NK-92 treated with Interleukin-12 subunit alpha and Interleukin-12 subunit beta, amount 100 ng/mL, for 24 hours (cell line): Measurements from ENCODE around the gene DOCK4.

Experiments
- DNase-seq: peaks from one replicate; lab custom pipeline; 2025; lab: John Stamatoyannopoulos, UW

The DOCK4 gene

DNA sequence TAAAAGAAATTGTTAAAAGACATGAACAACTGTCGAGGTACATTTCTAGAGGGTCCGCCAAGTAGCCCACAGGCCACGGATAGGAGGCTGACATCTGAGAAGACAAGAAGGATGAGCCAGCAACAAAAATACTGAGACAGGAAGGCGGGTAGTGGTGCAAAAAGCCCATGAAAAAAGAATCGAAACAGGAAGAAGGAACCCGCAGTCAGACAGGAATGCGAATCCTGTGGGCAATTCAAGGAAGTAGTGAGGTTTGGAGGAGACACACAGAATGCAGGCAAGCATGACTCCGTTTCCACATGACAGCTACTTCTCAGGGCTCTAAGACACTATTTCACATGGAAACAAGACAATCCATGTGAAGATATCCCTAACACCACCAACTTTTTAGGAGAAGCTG, 125.2 kb downstream of the DOCK4 start:
- DNase-seq, result no peak

DNA sequence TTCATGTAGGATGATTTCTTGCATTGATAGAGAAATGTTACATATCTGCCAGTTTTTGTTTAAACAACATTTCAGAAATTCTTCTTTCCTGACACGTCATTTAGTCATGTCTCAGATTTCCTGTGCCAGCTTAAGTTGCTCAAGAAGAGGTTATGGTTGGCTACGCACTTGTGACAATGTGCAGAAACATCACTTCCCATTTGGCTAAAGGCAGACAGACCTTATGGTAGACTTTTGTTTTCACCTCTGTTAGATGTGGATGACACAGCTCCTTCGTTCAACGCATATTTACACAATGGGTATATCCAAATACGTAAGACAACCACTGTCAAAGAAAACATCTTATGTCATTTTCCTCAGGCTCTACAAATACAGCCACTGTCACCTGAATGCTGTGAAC, 125.8 kb downstream of the DOCK4 start:
- no peak for DNase-seq

DNA sequence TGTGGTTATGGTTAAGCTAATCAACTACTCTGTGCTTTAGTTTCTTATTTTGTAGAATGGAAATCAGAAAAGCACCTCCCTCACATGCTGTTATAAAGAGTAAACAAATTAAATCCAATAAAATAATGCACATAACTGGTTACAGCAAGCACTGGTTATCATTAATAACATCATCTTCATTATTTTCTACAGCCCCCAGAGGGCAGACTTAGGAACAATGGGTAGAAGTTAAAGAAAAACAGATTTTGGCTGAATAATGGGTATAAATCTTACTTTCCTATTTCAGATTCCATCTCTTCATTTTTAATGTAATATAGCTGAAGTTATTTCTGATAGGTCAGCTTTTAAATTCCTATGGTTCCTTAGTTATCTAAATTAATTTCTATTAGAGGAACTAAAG, 126.5 kb downstream of the DOCK4 start:
- DNase-seq, result no peak

DNA sequence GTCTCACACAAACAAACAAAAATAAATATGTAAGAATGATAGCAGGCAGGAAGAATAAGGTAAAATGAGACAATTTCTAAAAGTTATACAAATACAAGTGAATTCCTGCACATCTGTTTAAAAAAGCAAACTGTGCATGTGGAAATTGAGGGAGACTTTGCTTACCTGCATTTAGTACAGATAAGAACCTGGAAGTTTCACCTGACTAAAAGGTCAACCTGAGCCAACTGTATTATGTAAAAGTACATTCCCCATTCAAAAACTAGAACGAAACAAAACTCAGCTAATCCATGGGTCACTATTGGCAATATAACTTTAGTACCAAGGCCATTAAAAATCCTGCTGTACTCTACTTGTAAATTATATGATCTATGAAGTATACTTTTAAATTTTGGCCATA, 127.1 kb downstream of the DOCK4 start:
- no peak for DNase-seq

DNA sequence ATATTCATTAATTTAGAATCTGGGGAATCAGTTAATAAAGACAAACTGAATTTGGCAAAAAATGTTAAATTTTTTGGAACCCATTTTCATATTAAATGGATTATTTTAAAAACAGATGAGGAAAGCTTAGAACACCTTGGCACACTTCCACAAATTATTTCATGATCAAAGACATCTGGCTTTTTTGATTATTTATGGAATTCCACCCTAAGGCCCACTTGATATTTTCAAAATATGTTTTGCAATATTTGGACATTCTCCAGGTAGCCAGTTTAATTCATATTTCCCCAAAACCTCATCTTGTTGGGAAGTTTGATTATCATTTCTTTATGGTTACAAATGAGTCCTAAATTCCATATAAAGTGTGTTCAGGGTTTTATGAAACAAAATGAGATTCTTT, 129.9 kb downstream of the DOCK4 start:
- no peak for DNase-seq

DNA sequence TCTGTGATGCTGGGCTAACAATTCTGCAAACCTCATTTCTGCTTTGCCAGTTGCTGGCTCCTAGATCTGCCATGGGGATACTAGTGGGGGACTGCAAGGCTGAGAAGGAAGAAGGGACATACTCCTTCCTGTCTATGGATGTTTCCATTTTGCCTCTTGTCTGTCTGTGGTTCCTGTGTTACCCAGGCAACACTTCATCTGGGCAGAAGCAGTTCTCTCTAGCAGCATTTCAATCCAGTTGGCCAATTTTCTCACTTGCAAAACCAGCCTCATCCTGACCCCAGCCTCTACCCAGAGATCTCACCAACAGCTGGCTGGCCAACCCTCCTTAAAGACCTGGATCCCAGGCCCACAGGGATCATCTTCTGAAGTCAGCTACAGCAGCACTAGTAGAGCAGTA, 131.7 kb downstream of the DOCK4 start:
- DNase-seq, result no peak

DNA sequence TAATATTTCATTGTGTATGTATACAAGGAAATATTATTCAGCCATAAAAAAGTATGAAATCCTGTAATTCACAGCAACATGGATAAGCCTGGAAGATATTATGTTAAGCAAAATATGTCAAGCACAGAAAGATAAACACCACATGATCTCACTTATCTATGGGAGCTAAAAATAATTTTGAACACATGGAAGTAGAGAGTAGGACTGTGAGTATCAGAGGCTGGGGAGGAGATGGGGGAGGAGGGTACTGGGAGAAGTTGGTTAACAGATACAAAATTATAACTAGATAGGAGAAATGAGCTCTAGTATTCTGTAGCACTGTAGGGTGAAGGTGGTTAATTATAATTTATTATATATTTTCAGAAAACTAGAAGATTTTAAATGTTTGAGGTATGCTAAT, 132.7 kb downstream of the DOCK4 start:
- no peak for DNase-seq

DNA sequence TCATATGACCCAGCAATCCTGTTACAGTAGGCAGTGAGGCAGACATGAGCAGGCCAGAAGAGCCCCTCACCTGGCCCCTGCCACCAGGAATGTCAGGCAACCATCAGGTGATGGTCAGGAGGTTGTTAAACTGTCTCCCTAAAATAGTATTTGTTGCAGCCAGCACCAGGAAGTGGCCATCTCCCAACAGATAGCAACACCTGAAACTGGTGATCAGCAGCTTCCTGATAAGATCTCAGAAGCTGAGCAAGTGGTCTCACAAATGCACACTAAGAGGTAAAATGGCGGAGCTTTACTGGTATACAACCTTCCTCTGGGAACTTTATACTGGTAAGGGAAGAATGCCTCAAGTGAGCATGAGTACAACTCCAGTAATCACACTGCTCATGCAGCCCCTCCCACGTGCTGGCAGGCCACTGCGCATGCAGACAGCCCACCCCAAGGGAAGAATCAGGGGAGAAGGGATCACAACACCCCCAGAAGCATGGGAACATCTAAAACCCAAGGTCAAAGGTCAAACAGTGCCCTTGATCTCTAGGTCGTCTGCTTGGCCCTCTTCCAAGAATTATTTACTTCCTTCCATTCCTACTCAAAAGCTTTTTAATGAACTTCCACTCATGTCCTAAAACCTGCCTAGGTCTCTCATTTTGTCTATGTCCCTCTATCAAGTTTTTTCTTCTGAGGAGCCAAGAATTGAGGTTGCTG, 133.5 kb downstream of the DOCK4 start:
- no peak for DNase-seq

DNA sequence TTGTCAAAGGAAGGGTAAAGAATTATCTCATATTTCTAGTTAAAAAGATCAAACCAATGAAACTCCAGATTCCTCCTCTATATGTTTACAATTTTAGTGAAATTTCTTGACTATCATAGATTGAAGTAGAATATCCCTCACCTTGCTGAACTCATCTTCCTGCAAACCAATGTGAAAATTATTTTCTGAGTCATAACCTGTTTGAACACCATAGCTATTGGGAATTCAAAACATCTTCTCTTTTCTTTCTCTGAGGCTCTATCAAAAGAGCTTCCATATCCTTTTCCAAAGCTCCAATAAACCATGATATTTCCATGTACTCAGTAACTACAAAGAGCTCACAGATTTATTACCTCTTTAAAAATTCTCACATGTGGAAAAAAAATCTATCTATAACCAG, 134.3 kb downstream of the DOCK4 start:
- DNase-seq, result no peak

DNA sequence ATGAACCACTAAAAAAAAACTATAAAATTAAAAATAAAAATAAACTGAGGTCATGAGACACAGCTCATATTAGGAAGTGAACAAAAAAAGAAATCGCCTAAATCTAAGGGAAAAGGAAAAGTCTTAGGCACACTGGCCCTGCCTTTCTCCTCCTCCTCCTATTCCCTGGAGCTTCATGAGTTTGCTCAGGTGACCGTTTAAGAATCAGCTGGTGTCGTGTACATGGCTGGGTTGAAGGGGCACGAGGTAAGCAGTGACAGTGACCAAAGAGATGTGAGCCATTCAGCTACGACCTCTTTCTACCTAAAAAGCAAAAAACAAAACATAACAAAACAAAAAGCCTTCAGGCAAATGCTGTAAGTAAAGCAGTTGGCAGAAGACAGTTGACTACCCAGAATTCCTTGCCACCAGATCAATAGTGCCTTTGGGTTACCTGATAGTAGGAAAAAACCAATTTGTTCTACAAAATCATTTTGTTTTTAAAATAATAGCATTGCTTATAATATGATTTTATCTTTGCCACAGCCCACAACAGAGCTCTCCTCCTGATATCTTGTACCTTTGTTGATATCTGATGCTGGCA, 135.4 kb downstream of the DOCK4 start:
- DNase-seq, result no peak

DNA sequence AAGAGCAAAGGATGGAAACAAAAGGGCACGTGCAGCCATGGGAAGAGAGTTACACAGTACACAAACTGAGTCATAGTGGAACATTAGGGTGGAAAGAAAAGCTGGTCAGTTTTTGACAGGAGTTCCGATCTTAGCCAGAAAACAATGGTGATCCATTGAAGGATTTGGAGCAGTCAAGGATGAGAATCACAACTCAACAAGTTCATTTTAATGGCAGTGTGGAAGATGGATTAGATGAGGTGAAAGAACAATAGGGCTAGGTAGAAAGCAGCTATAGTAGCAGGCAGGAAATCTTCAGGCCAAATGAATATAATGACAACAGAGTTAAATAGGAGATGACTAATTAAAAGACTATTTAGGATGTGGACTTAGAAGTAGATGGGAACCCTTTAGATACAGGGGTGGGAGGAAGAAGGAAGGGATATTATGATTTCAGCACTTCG, 136.3 kb downstream of the DOCK4 start:
- no peak for DNase-seq

DNA sequence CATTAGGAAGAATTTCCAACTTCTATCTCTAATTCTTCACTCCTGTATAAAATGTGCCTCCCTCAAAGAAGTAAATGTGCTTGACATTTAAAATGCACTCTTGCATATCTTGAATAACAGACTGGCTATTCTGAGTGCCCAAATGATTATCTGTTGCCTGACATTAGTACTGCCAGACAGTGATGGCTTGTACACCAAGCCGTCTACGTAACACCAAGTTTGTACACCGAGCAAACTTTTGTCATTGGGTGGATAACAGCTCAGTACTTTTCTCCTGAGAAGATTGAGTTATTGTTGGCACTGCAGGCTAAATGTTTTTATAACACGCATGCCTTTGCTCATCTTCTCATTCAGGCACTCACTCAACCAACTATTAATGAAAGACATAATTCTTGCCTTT, 137.2 kb downstream of the DOCK4 start:
- no peak for DNase-seq

DNA sequence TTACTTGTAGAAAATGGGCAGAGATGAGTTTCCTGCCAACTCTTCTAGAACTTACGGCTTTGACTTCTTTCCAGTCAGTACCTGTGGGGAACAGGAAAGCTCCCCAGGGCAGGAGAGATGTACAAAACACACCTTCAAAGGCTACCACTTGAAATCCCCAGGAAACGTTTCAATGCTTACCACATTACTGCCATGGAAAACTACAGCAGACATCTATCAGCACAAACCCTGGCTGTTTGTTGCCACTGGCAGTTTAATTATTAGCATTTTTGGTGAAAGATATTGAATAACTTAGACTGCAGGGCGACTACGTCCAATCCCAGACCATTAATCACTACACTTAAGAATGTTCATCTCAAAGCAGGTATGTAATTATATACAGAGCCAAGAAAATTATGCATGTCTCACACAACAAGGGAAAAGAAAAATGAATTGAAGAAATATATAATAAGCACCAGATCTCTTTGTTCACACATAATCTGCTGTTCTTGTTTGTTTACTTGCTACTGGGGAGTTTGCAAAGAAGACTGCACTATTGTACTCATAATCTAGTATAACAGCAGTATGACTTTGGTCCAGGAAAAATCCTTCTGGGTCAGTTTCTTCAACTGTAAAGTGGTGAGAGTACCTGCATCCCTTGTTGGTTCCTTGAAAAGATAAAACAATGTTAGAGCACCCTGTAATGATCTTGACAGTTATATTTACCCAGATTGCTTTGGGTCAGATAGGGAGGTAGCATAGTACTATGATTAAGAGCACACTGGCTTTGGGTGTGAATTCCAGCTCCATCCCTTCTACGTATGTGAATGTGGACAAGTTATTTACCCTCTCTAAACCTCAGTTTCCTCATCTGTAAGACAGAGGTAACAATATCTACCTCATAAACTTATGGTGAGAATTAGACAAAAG, 138.3 kb downstream of the DOCK4 start:
- DNase-seq, result no peak

DNA sequence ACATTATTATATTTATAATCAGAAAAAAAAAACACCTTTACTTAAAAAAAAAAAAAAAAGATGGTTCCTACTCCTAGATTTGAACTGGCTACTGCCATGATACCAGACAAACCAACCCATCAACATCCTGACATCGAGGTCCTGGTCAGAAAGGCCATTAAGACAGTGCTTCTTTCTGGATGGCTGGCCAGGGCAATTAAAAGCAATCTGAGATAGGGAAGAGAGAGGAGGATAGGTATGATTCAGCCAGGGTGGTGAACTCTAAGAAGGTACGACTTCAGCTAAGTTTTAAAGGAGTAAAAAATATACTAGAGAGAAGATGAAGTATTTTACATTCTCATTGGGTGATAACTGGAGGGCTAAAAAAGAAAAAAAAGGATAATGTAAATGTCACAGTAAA, 139.0 kb downstream of the DOCK4 start:
- DNase-seq, result no peak

DNA sequence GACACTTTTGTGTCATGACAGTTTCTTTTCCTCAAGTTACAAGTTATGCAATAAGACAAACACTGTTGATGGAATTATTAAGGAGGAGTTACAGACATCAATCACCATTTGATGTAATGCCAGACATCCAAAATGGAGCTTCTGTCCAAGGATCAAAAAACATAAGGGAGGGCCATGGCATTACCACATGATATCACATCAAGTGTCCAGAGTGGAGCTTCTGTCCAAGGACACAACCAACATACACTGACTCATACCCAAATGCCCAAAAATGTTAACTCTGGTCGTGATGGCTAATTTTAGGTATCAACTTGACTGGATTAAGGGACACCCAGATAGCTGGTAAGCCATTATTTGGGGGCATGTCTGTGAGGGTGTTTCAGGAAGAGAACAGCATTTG, 140.4 kb downstream of the DOCK4 start:
- DNase-seq, result no peak

DNA sequence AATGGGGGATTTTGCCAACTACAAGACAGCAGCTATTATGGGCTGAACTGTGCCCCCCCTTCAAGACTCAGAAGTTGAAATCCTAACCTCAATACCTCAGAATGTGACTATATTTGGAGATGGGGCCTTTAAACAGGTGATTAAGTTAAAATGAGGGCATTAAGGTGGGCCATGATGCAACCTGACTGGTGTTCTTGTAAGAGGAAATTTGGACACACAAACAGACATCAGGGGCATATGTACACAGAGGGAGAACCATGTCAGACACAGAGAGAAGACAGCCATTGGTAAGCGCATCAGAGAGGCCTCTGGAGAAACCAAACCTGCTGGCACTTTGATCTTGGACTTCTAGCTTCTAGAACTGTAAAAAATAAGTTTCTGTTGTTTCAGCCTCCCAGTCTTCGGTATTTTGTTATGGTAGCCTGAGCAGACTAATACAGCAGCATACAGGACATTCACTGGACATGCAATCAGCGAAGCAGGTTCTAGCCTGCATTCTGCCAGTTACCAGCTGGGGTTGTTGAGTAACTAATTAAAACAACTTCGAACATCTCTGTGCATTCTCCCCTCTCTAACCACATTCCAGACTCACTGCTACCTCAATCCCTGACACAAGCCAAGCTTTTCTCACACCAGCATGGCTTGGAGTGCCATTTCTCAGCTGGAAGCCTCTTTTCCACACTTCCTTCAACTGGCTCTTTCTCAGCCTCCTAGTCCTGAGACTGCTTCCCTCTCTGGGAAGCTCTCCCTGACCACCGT, 141.4 kb downstream of the DOCK4 start:
- no peak for DNase-seq

DNA sequence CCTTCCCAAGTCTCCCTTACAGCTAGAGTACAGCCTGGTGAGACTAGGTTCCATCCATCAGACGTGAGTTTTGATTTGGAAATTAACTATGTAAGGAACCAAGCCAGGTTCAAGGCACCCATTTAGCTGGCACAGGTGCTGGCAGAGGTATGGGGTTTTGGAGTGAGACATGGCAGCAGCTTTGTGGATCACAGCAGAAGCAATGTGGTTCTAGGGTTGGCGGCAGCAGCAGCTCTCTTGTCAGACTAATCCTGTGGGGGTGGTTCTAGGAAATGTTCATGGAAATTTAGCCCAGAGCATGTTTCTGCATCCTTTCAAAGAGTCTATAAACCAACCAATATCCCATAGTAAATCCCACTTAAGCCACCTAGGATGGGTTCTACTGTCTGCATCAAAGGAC, 142.2 kb downstream of the DOCK4 start:
- DNase-seq, result no peak

DNA sequence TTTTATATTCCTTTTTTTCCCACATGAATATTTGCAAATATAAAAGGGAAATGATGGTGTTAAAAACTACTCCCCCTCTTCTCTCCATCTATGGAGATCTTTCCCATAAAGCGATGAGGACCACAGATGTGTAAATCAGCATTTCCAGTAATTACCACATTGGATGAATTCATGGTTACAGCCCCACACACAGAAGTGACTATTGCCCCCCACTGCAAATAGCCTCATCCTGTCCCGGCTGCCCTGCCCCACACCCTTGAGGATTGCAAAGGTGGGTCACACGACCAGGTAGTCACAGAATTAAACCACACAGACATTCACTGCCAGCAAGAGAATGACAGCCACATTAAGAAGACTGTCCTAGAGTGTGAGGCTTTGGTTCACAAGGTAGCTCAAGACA, 145.1 kb downstream of the DOCK4 start:
- DNase-seq, result peak; percentile 25

DNA sequence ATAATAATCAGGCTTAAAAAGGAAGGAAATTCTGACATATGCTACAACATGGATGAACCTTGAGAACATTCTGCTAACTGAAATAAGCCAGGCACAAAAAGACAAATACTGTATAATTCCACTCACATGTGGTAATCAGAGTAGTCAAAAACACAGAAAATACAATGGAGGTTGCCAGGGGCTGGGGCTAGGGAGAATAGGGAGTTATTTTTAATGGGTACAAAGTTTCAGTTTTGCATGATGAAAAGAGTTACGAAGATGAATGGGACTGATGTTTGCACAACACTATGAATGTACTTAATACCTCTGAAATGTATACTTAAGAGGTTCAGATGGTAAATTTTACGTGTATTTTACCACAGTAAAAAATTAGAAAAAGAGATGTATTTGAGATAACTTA, 145.6 kb downstream of the DOCK4 start:
- no peak for DNase-seq

DNA sequence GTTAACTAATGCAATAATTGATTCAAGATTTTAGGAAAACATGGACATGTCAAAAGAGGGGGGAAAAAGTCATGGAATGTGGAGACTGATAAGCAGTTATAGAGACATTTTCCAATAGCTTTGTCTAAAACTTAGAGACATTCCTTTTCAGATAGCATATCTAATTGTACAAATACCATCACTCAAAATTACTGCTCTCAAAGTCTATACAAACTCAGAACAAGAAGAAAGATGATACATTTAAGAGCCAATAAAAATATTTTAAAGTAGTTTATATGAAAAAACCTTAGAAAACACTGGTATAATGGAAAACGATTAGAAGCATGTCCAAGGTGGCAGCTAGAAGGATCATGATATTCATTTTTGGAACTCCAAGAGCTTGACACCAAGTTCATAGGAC, 146.5 kb downstream of the DOCK4 start:
- no peak for DNase-seq

DNA sequence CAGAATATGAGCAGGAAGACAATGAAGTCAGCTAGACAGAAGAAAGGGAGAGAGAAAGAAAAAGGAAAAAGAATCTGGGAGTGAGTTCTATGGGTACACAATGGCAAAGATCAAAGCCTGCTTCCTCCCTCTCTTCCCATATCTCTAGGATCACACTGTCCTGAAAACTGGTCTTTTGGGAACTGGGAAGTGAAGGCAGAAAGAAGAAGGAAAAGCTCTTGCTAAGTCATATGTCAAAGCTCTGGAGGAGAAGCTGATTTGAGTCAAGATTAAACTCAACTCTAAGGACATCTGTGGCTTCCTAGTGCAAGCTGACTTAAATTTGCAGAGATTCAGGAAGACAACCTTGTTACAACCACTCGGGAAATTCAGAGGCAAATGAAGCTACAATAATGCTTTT, 147.5 kb downstream of the DOCK4 start:
- DNase-seq, result no peak

DNA sequence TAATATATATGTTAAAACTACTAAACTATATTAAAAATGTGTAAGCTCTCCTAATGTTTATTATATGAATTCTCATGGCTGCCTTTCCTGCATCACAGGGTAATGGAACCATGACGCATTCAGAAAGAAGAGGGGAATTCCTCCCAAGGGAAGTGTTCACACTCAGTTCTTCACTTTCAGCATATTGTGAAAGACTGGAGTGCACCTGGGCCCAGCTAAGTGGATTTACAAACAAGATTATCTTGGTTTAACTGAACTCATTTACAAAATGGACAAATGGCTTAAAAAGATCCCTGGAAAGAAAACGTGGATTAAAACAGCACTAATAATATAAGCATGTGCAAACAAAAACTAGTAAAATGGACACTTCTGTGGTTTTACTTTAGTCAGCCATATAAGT, 149.8 kb downstream of the DOCK4 start:
- no peak for DNase-seq

DNA sequence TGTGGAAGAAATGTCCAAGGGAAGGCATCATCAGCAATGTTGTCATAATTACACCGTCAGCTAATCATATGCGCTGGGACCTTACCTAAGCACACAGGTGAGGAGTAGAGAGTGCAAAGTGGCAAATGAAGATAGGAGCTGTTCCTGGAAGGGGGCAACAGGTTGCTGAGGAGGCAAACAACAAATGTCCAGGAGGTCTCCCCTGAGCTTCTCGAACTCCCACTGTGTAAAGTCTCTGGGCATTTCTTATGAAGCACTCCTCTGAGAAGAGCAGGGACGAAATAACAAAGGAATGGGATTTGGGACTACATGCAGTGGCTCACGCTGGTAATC, 152.5 kb downstream of the DOCK4 start:
- DNase-seq, result no peak
